Fibroblast of pulmonary artery (primary cell): ENCODE data around the gene CASP9.
A peak's percentile ranks its signal among the peaks of the same experiment; 100 is the strongest.

Experiments used
- DNase-seq: peaks from one replicate; pipeline ENCODE4 v3.0.0-alpha.2; 2010; ENCODE audit warnings: low read depth
- H3K4me3 ChIP-seq: replicated peaks from 2 replicates; pipeline ENCODE4 v1.5.1; 2011; ENCODE audit warnings: low read depth, mild to moderate bottlenecking, control low read depth, low read length, moderate library complexity
- CTCF ChIP-seq: IDR thresholded peaks from 2 replicates; pipeline ENCODE4 v1.5.1; 2011; ENCODE audit warnings: mild to moderate bottlenecking, control low read depth, low read length, inconsistent platforms; ENCODE audit errors: missing control alignments

The CASP9 gene

GRCh38 chr1:15526490-15527339 is 2.7 kb upstream of the CASP9 start, which contains the start of gene DNAJC16:
Gene DNAJC16, plus strand, starts transcription at chr1:15526848. Its CDS starts 2,258 bp downstream, at chr1:15529106.
- peak within 1 kb of the TSS; percentile 92 for H3K4me3 ChIP-seq
- TF ChIP-seq CTCF: peak; percentile 33
- peak; percentile 100 for DNase-seq

- no peak for TF ChIP-seq CTCF
- peak overlapping the region; percentile 92 for H3K4me3 ChIP-seq
- no peak for DNase-seq
Measured at GRCh38 chr1:15526021-15526489, 2.0 kb upstream of the CASP9 start.

- TF ChIP-seq CTCF: no peak
- peak overlapping the region; percentile 92 for H3K4me3 ChIP-seq
- DNase-seq: no peak
Measured at GRCh38 chr1:15525050-15526020, 1.3 kb upstream of the CASP9 start.

- TF ChIP-seq CTCF: no peak
- peak overlapping the region; percentile 77 for H3K4me3 ChIP-seq
- DNase-seq: peak; percentile 100
Measured at GRCh38 chr1:15524283-15525049, 451 bp upstream of the CASP9 start.

- H3K4me3 ChIP-seq: peak overlapping the region; percentile 77
- peak; percentile 49 for DNase-seq
- TF ChIP-seq CTCF: no peak
Measured at GRCh38 chr1:15523104-15524020, 653 bp downstream of the CASP9 start.
